Ammon's horn (tissue), 1 donor: ENCODE measurements around the gene FBXW5.

Experiments
- DNase-seq: peaks from one replicate; pipeline ENCODE4 v3.0.0-alpha.2; 2016; ENCODE audit warnings: low spot score

Gene FBXW5

DNA sequence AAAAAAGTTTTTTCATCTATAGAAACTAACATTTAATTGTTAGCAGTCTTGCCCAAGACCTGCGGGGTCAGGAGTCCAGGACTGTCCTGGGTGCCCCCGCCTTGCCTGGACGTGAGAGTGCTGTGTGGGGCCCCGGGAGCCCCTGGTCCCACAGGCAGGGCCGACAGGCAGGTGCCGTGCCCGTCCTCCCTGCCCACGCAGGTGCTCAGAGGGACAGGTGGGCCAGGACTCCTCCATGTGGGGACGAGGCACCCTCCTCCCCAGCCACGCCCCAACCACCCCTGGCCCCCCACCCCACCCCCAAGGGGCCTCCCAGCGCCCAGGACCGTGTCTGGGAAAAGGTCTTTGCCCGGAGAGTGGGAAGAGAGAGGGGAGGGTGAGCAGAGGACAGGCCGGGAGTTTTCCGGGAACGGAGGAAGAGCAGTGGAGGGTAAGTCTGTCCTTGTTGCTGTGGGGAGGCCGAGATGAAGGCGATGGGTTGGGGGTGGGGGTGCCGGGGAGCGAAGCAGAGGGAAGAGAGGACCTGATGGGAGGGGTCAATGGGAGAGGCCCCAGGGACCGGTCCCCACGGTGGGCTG, 4.8 kb upstream of the FBXW5 start:
- no peak for DNase-seq

DNA sequence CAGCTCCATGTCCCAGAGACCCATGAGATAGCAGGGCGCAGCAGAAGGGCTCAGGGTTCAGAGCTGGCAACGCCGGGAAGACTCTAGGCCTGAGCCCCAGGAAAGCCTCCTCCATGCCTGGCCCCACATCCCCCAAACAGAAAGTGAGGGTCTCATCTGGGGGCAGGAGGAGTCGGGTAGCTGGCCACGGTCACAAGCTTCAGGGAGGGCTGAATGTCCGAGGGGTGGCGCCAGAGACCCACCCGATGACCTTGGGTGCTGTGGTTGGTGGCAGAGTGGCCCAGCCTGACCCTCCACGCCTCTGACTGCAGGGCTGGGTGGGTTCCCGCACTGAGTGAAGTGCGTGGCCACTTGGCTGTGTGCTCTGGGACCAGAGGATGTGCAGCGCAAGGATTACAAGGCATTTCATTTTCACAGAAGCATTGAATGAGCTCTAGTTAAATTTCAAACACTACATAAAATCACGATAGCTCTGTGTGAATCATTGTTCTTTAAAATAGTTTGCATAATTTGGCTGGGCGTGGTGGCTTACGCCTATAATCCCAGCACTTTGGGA, 3.5 kb upstream of the FBXW5 start:
- peak; percentile 85 for DNase-seq

DNA sequence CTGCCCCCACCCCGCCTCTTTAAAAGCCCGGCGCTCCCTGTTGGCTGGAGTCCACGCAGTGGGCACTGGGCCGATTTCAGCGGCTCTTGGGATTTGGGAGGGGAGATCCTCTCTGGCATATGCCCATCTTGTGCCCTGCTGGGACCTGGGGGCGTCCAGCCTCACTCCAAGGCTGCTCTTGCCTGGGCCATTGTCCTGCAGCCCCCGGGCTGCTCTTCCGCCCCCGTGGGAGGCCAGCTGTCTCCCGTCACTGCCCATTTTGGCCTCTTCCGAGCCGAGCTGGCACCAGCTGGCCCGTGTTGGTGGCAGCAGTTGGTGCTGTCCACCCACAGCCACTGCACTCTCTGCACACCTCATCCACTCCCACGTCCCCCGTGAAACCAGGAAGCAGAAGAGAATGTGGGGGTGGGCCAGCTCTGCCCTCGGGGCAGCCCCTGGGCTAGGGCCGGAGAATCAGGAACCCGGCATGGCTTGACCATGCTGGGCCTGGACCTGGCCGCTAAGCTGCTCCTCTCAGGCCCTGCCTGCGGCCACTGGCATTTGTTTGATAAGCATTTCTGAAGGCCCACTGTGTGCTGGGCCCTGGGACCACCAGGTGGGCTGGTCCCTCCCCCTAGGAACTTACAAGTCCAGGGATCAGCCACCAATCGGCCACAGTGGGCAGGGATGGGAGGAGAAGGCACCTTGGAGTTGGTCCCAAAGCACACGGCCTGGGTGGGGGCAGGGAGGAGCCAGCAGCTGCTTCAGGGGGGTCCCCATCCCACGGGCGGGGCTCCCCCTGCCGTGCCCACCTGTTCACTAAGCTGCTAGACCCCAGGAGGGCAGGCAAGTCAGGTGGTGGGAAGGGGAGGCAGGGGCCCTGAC, 2.7 kb upstream of the FBXW5 start:
- peak; percentile 65 for DNase-seq

DNA sequence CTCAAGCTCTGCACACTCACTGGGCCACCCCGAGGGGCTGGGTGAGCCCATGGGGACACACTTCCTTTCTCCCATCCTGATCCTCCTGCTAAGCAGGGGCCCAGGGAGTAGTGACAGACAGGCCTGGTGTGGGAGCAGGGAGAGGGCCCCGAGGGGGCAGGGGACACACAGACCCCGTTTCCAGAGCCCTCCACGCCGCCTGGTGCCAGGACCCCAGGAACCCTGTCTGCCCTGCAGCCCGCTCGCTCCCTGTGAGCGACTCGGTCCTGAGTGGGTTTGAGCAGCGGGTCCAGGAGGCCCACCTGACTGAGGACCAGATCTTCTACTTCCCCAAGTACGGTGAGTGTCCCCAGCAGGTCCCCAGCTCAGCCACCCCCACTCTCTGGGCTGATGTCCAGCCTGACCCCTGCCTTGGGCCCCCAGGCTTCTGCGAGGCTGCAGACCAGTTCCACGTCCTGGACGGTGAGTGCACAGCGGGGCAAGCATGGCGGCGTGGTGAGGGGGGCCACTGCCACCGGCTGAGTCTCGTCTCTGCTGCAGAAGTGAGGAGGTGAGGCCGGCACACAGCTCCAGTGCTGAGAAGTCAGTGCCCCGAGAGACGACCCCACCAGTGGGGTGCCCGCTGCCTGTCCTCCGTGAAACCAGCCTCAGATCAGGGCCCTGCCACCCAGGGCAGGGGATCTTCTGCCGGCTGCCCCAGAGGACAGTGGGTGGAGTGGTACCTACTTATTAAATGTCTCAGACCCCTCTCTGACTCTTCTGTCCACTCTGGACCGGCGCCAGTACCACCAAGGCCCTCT, 1.9 kb upstream of the FBXW5 start:
- DNase-seq = no peak

DNA sequence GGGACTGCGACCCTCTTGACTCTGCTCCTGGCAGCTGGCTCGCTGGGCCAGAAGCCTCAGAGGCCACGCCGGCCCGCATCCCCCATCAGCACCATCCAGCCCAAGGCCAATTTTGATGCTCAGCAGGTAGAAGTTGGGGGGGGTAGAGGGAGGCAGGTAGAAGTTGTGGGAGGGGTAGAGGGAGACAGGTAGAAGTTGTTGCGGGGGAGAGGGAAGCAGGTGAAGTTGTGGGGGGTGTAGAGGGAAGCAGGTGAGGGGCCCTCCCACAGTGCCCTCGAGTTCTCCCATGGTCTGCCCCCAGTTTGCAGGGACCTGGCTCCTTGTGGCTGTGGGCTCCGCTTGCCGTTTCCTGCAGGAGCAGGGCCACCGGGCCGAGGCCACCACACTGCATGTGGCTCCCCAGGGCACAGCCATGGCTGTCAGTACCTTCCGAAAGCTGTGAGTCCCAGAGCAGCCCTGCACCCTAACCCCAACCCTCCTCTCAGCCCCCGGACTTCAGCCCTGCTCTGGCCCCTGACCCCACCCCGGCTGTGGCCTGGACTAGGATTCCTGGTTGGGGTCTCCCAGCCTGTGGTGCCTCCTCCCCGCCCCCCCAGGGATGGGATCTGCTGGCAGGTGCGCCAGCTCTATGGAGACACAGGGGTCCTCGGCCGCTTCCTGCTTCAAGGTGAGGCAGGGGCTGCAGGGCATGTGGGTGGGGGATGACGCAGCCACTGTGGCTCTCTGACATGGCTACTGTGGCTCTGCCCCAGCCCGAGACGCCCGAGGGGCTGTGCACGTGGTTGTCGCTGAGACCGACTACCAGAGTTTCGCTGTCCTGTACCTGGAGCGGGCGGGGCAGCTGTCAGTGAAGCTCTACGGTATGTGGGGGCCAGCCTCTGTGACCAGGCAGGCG, 1.0 kb upstream of the FBXW5 start:
- DNase-seq = no peak

DNA sequence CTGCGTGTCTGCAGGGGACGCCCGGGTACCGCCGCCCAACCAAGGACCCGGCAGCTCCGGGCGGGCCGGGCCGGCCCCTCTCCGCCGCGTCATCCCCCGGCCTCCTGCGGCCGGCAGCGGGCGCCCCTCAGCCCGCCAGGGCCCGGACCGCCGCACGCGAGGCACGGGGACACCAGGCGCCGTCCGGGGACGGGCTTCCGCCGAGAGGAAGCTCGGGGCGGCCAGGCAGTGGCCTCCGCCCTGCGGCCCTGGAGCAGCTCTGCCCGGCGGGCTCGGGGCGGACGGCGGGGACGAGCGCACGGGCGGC, 373 bp downstream of the FBXW5 start:
- no peak for DNase-seq

DNA sequence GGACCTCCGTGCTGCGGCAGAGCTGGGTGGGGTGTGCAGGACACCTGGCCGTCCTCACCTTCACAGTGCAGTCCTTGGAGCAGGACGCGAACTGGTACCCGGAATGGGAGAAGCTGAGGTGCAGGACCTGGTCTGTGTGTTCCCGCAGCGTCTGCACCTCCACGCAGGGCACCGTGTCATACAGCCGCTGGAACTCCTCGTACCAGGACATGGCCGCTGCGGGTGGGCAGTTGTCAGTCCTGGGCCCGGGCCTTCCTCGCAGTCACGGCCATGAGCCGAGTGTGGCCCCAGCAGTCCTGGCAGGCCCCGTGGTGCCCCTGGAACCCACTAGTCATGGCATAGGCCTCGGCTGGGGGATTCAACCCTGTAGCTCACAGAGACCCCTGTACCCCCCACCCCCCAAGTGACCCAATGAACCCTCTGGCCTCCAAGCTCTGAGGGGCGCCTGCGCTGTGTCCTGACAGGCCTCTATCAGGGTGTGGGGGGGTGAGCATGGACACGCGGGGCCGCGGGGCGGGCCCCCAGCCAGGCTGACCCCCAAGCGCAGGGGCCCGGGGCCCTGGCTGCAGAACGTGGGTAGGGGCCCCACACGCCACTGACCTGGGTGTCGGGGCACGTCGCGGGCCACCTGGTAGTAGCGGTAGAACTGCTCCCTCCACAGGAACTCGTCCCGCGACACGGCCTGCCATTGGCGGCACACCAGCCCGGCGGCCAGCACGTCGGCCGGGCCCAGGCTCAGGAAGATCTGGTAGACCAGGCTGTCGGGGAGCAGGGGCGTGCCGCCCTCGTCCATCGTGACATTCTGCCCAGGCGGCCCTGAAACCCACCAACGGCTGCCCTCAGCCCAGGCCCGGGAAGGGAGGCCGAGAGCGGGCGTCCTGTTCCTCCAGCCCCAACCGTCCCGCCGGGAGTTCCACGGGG, 987 bp downstream of the FBXW5 start:
- DNase-seq = no peak

DNA sequence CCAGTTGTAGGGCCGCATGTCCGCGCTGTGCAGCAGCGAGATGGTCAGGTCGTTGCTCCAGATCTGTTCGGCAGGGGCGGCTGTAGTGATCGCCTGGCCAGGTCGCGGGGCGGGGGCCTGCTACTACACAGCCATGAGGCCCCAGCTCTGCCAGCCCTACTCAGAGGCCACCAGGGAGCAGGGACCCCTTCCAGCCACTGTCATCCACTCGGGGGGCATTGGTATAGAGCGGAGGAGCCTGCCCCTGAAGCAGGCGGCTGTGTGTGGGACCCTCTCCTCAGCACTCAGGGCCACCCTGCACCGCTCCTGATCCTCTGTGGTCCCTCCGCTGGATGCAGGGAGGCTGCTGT, 1.7 kb downstream of the FBXW5 start:
- no peak for DNase-seq

DNA sequence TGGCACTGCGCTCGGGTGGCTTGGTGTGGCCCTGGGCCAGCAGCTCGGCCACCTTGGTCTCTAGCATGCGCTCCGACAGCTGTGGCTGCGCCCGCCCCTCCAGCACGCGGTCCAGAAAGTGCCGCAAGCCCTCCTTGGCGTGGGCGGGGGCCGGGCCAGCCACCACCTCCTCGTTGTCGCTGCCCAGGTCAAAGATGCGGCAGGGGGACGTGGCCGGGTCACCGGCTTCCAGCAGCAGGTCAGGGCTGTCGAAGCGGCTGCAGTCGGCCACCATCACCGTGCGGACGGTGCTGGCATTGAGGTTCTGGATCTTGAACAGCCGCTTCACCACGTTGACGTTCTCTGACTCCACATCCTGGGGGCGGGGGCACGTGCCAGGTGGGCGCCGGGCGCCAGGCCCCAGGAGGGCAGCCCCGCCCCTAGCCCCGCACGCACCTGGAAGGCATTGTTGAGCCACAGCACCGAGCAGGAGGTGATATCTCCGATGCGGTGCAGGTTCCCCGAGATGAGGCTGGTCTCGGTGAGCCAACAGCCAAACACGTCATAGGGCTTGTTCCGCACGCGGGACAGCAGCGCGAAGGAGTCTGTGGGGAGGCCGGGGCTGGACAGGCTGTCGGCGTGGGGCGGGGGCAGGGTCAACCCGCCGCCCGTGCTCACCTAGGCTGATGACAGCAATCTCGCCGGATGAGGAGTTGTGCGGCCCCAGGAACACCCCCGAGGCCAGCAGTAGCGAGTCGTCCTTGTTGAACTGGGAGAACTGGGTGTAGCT, 2.2 kb downstream of the FBXW5 start:
- no peak for DNase-seq

DNA sequence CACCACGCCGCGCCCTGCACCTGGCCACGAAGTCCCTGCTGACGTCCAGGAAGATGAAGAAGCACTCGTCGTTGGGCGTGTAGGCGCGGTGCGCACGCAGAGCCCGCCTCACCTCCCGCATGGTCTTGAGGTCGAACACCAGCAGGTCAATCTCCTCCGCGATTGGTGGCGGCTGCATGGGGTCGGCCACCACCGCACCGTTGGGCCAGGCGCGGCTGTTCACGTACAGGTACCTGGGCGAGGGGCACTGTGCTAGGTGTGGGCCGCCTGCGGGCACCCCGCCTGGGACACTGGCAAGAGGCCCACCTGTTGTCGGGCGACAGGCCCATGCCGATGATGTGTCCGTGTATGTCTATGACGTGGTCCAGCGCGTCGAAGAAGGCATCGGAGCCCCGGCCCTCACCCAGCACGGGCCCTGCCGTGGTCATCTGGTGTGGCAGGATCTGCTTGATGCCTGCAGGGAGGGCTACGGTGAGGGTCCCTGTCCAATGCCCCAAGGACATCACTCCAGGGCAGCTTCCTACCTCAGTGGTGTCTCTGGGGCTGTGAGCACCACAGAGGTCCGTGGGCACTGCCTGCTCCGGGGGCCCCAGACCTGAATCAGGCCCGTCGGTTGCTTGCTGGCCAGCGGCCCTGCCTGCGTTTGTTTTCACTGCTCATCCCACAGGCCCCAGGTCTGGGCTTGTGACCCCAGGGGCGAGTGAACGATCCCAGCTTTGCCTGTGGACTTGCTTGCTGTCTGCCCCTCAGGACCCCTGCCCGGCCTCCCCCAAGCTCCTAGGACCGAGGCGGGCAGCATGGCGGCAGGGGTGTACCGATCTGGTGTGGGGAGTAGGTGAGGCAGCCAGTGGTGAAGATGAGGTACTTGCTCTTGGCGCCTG, 3.1 kb downstream of the FBXW5 start:
- DNase-seq = no peak

DNA sequence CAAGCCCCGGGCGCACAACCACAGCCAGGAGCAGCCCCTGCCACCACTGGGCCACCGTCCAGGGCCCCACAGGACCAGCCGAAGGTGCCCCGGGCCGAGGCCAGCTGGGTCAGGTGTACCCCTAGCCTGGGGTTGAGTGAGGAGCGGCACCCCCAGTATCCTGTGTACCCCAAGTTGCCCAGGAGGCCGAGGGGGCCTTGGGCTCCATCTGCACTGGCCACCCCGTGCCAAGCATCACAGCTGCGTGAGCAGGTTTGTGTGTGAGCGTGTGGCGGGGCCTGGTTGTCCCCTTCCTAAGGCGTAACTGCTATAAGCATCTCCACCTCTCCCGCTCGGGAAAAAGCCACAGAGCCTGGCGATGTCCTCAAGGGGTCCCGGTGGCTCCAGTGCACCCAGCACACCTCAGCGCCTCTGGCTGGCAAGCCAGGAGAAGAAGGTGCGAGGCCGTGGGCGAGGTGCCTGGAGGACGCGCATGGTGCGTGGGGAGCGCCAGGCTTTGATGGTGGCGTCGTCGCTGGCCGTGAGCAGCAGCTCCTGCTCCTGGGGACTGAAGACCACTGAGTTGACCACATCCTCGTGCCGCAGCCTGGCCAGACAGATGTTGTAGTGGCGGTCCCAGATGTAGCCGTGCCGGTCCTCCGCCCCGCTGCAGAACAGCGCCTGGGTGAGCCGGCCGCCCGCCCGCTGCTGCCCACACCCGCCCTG, 3.9 kb downstream of the FBXW5 start:
- no peak for DNase-seq

DNA sequence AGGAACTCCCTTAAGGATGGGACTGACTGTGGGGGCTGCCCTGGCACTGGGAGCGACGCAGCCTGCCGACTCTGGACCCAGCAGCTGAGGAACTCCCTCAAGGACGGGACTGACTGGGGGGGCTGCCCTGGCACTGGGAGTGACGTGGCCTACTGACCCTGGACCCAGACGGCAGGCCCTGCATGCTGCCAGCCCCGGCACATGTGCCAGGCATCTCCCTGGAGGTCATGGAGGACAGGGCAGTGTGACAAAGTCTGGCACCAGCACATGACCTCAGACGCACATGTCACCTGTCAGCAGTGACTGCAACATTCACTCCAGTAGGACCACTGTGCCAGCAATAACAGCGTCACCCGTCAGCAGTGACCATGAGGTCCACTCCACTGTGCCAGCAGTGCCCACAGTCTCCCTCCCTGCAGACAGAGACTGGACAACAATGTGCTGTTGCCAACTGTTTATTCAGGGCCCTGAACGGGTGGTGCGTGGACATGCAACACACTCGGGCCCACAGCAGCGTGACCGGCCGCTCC, 4.5 kb downstream of the FBXW5 start:
- DNase-seq = peak; percentile 89

DNA sequence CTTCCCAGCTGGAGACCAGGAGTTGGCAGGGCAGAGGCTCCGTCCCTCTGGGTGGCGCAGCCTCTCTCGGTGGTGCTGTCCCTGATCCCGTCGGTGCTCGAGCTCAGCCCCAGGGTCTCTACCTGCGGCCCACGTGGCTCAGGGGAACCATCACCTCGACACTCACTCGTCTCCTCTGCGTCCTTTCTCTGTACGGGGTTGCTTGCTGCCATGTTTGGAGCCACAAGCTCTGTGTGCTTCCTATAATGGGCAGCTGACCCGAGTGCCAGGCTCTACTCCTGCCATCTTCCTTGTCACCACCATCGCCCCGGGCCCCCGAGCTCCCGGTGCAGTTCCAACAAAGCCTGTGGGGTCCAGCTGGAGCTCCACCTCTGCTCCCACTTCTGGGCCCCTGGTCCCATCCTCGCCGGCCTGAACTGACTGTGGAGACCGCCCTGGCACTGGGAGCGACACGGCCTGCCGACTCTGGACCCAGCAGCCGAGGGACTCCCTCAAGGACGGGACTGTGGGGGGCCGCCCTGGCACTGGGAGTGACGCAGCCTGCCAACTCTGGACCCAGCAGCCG, 5.0 kb downstream of the FBXW5 start:
- no peak for DNase-seq

DNA sequence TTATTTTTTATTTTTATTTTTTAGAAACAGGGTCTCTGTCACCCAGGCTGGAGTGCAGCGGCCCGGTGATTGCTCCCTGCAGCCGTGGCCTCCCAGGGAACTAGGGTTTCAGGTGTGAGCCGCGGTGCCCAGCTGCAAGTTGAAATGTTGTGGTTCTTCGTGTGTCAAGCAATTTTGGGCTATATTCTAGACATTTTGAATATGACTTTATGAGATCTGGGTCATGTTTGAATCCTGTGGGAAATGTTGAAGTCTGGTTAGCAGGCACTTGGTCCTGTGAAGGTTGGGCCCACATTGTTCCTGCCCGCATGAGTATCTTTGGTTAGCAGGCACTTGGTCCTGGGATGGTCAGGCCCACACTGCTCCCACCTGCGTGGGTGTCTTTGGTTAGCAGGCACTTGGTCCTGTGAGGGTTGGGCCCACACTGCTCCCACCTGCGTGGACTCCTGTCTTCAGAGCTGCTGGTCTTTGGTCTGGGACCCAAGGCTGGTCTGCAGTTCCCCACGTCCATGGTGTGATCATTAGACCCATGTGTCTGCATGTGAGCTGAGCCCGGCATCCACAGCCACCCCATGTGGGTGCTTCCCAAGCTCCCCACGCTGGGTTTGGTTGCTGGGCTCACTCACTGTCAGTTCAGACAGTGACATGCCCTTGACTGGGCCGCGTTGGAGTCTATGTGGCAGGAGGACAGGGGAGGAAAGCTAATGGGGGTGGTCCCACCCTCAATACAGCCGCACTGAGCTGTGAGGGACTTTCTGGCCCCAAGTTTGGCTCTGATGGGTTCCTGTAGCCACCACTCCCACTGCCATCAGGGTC, 7.1 kb downstream of the FBXW5 start:
- DNase-seq = no peak

DNA sequence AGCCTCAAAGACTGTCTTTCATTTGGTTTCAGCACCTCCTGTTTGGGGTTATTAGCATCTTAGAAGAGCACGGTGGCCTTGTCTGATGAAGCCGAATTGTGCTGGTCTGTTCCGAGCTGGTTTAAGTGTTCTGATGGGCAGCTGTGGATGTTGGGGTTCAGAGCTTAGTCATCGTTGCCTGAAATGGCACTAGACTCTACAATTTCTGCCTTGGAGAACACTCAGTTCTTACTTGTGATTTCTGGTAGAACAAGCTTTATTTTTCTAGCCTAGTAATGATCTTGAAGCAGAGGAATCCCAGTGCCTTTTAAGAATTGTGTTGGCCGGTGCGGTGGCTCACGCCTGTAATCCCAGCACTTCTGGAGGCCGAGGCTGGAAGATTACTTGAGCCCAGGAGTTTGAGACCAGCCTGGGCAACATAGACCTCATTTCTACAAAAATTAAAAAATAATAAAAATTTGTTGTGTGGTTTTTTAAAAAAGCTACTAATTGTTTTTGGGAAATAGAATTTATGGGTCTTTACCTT, 7.8 kb downstream of the FBXW5 start:
- DNase-seq = peak; percentile 27

DNA sequence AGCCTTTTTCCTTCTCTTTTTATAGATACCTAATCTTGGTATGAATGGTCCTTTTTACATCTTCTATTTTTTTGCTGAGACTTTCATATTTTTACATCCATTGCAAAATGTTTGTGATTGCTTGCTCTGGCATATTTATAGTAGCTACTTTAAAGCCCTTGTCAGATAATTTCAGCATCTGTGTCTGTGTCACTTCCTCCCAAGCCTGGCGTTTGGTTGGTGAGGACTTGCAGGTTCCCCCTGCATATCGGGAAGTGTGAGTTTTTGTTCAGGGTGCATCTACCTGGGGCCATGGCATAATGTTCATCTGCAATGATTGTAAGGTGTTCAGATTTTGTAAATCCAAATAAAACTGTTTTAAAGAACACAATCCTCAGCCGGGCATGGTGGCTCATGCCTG, 8.9 kb downstream of the FBXW5 start:
- DNase-seq = no peak

DNA sequence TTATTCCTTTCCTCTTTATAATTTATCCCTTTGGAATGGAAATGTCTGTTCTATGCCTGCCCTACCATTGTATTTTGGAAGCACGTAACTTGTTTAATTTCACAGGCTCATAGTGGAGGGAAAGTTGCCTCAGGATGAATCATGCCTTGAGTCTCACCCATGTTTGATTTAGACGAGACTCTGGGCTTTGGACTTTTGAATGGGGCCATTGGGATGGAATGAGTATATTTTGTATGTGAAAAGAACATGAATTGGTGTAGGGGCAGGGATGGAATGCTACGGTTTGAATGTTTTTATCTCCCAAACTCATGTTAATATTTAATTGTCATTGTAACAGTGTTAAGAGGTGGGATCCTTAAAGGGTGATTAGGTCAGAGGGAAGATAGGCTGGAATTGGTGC, 10.3 kb downstream of the FBXW5 start:
- DNase-seq = no peak
